Osteoblast (primary cell): ENCODE results near the gene CCT6A. TPM values are rescaled to one million over a fixed set of nuclear protein-coding genes. Genes with fewer than 3 reads are reported as not detected.
A peak's percentile ranks its signal among the peaks of the same experiment; 100 is the strongest.
"Not testable (repeated sequence)": the region's sequence is repeated elsewhere in the genome, so short reads cannot be mapped to it uniquely, and the experiment has no call there.

Experiments used
- DNase-seq: peaks from one replicate; pipeline ENCODE4 v3.0.0; 2011; ENCODE audit warnings: low spot score, mixed read lengths; ENCODE audit not compliant: insufficient read length; ENCODE audit errors: missing footprints
- H2AFZ ChIP-seq: 2 replicates; pipeline ENCODE4 v1.6.0; 2011; ENCODE audit warnings: mild to moderate bottlenecking, low read length
- H3K27ac ChIP-seq: 2 replicates; pipeline ENCODE4 v1.5.1; 2011; ENCODE audit warnings: mild to moderate bottlenecking, low read depth, low read length, moderate library complexity
- H3K27me3 ChIP-seq: 2 replicates; pipeline ENCODE4 v1.6.0; 2012; ENCODE audit warnings: mild to moderate bottlenecking, control low read depth, inconsistent platforms, low read length, moderate library complexity; ENCODE audit not compliant: insufficient read depth
- H3K36me3 ChIP-seq: 2 replicates; pipeline ENCODE4 v1.5.1; 2011; ENCODE audit warnings: mild to moderate bottlenecking, low read length, control low read depth, moderate library complexity; ENCODE audit not compliant: insufficient read depth
- H3K4me1 ChIP-seq: 2 replicates; pipeline ENCODE4 v1.5.1; 2011; ENCODE audit warnings: mild to moderate bottlenecking, low read length, control low read depth, moderate library complexity; ENCODE audit not compliant: insufficient read depth
- H3K4me2 ChIP-seq: 2 replicates; pipeline ENCODE4 v1.6.0; 2011; ENCODE audit warnings: mild to moderate bottlenecking, low read length; ENCODE audit not compliant: insufficient read depth
- H3K4me3 ChIP-seq: fragments of 200-600 bp; sonication (generic); 3 replicates; pipeline ENCODE4 v1.5.1; 2012; ENCODE audit warnings: mild to moderate bottlenecking, low read length, inconsistent platforms; ENCODE audit not compliant: insufficient read depth
- H3K79me2 ChIP-seq: 2 replicates; pipeline ENCODE4 v1.6.0; 2012; ENCODE audit warnings: mild to moderate bottlenecking, low read length, control low read depth, inconsistent platforms; ENCODE audit not compliant: insufficient read depth
- H3K9me3 ChIP-seq: 2 replicates; pipeline ENCODE4 v1.5.1; 2011; ENCODE audit warnings: low read depth, low read length, control low read depth
- H4K20me1 ChIP-seq: 2 replicates; pipeline ENCODE4 v1.6.0; 2012; ENCODE audit warnings: mild to moderate bottlenecking, low read length, control low read depth; ENCODE audit not compliant: insufficient read depth
- CTCF ChIP-seq: IDR thresholded peaks from 2 replicates; pipeline ENCODE4 v1.5.1; 2011; ENCODE audit warnings: mild to moderate bottlenecking, low read depth, low read length, moderate library complexity; ENCODE audit errors: extremely low read depth
- total RNA-seq: library from RNA; depleted of rRNA; stranded (reverse); fragments of >200 nt; gene quantifications from 2 replicates; pipeline ENCODE4 v1.2.3, GENCODE V29; 2012

CCT6A gene
- total RNA-seq, 1 donor = 130 TPM

- no peaks in the 10 kb centered on the region for H3K27me3 ChIP-seq
- H3K4me3 ChIP-seq = no peak overlapping the region
- H3K27ac ChIP-seq = no peak overlapping the region
- H3K79me2 ChIP-seq = peaks cover 16% of the 10 kb centered on the region
- H3K9me3 ChIP-seq = no peaks in the 10 kb centered on the region
- peaks cover 5% of the 10 kb centered on the region for H4K20me1 ChIP-seq
- H2AFZ ChIP-seq = no peak overlapping the region
- TF ChIP-seq CTCF = no peak
- peaks cover 50% of the 10 kb centered on the region for H3K36me3 ChIP-seq
- H3K4me1 ChIP-seq = peaks cover 5% of the 10 kb centered on the region
- H3K4me2 ChIP-seq = no peak overlapping the region
- no peak for DNase-seq
Measured at GRCh38 chr7:56099653-56100052, 48.1 kb downstream of the CCT6A start.

GRCh38 chr7:56104138-56104537, 52.6 kb downstream of the CCT6A start:
- not testable (repeated sequence) for H3K27ac ChIP-seq, DNase-seq, H3K4me3 ChIP-seq, H3K27me3 ChIP-seq, H2AFZ ChIP-seq, H3K4me1 ChIP-seq, H3K4me2 ChIP-seq, H3K9me3 ChIP-seq
- Histone ChIP-seq H3K79me2 (peaks cover 33% of the 10 kb centered on the region), H4K20me1 (peaks cover 16% of the 10 kb centered on the region), H3K36me3 (peaks cover 50% of the 10 kb centered on the region)

GRCh38 chr7:56105508-56105907, 53.9 kb downstream of the CCT6A start:
- TF ChIP-seq CTCF = no peak
- H4K20me1 ChIP-seq = peaks cover 16% of the 10 kb centered on the region
- H2AFZ ChIP-seq = peak overlapping the region; percentile 76
- peaks cover 8% of the 10 kb centered on the region for H3K4me1 ChIP-seq
- no peaks in the 10 kb centered on the region for H3K27me3 ChIP-seq
- DNase-seq = no peak
- peaks cover 38% of the 10 kb centered on the region for H3K36me3 ChIP-seq
- H3K9me3 ChIP-seq = no peaks in the 10 kb centered on the region
- peak overlapping the region; percentile 93 for H3K4me2 ChIP-seq
- H3K27ac ChIP-seq = peak overlapping the region; percentile 100
- peaks cover 33% of the 10 kb centered on the region for H3K79me2 ChIP-seq
- peak overlapping the region; percentile 100 for H3K4me3 ChIP-seq

- peak; percentile 97 for DNase-seq
- peak within 1 kb of the TSS; percentile 100 for H3K4me3 ChIP-seq
- H3K4me2 ChIP-seq = peak within 1 kb of the TSS; percentile 93
- H4K20me1 ChIP-seq = peaks cover 16% of the 10 kb centered on the region
- H3K27me3 ChIP-seq = no peaks in the 10 kb centered on the region
- peaks cover 8% of the 10 kb centered on the region for H3K4me1 ChIP-seq
- peaks cover 30% of the 10 kb centered on the region for H3K36me3 ChIP-seq
- TF ChIP-seq CTCF = no peak
- no peaks in the 10 kb centered on the region for H3K9me3 ChIP-seq
- H3K27ac ChIP-seq = peak within 1 kb of the TSS; percentile 100
- peaks cover 33% of the 10 kb centered on the region for H3K79me2 ChIP-seq
- H2AFZ ChIP-seq = peak within 1 kb of the TSS; percentile 88
Measured at GRCh38 chr7:56106108-56107073, 54.8 kb downstream of the CCT6A start, which contains the start of gene CHCHD2. Gene CHCHD2 (minus strand): TSS chr7:56106476. CDS start chr7:56106413, 63 bp downstream.
